Hepatocyte (in vitro differentiated cells): ENCODE data around the gene LINGO1. TPM values are rescaled to one million over a fixed set of nuclear protein-coding genes. Genes with fewer than 3 reads are reported as not detected.

Experiments used
- DNase-seq: peaks from one replicate; pipeline ENCODE4 v3.0.0-alpha.2; 2016; ENCODE audit warnings: low spot score
- H2AFZ ChIP-seq: fragments of 200-600 bp; sonication (generic); 2 replicates; pipeline ENCODE4 v1.6.0; 2016; ENCODE audit warnings: antibody characterized with exemption, mild to moderate bottlenecking
- H3K27ac ChIP-seq: fragments of 200-600 bp; sonication (generic); 2 replicates; pipeline ENCODE4 v1.5.1; 2016; ENCODE audit warnings: mild to moderate bottlenecking
- H3K27me3 ChIP-seq: fragments of 200-600 bp; sonication (generic); 2 replicates; pipeline ENCODE4 v1.6.1; 2016
- H3K36me3 ChIP-seq: fragments of 200-600 bp; sonication (generic); replicated peaks from 2 replicates; pipeline ENCODE4 v1.5.1; 2016; ENCODE audit warnings: low read depth; ENCODE audit not compliant: insufficient read depth
- H3K4me1 ChIP-seq: fragments of 200-600 bp; sonication (generic); 2 replicates; pipeline ENCODE4 v1.5.1; 2016; ENCODE audit warnings: mild to moderate bottlenecking, moderate library complexity; ENCODE audit not compliant: insufficient read depth
- H3K4me2 ChIP-seq: fragments of 200-600 bp; sonication (generic); 2 replicates; pipeline ENCODE4 v1.6.0; 2016
- H3K4me3 ChIP-seq: fragments of 200-600 bp; sonication (generic); 2 replicates; pipeline ENCODE4 v1.5.1; 2016; ENCODE audit warnings: mild to moderate bottlenecking
- H3K79me2 ChIP-seq: fragments of 200-600 bp; sonication (generic); 2 replicates; pipeline ENCODE4 v1.6.0; 2017; ENCODE audit warnings: mild to moderate bottlenecking
- H3K9me2 ChIP-seq: fragments of 200-600 bp; sonication (generic); replicated peaks from 2 replicates; pipeline ENCODE4 v1.6.0; 2017; ENCODE audit warnings: mild to moderate bottlenecking; ENCODE audit not compliant: insufficient read depth
- H3K9me3 ChIP-seq: fragments of 200-600 bp; sonication (generic); 2 replicates; pipeline ENCODE4 v1.5.1; 2016; ENCODE audit warnings: low read depth, mild to moderate bottlenecking
- H4K20me1 ChIP-seq: fragments of 200-600 bp; sonication (generic); 2 replicates; pipeline ENCODE4 v1.6.0; 2016; ENCODE audit warnings: mild to moderate bottlenecking; ENCODE audit not compliant: insufficient read depth, poor library complexity, severe bottlenecking
- CTCF ChIP-seq: fragments of 200-600 bp; sonication (generic); IDR thresholded peaks from 2 replicates; pipeline ENCODE4 v1.5.1; 2016; ENCODE audit warnings: antibody characterized with exemption, mild to moderate bottlenecking; ENCODE audit not compliant: poor library complexity
- EZH2 ChIP-seq: fragments of 200-600 bp; sonication (generic); IDR thresholded peaks from 2 replicates; pipeline ENCODE4 v1.6.1; 2016; ENCODE audit warnings: antibody characterized with exemption, mild to moderate bottlenecking, borderline replicate concordance
- EZH2phosphoT487 ChIP-seq: fragments of 200-600 bp; sonication (generic); IDR thresholded peaks from one replicate; pipeline ENCODE4 v1.6.1; 2018; ENCODE audit warnings: antibody characterized with exemption, mild to moderate bottlenecking, low read depth, moderate library complexity; ENCODE audit not compliant: unreplicated experiment, severe bottlenecking
- WGBS: methylation state at CpG from one replicate; pipeline ENCODE4 v1.1.6; 2016; ENCODE audit warnings: low lambda C conversion rate; ENCODE audit errors: missing lambda C conversion rate; 5-methylcytosine and 5-hydroxymethylcytosine counted together
- polyA plus RNA-seq: library from polyadenylated mRNA; unstranded; fragments of >200 nt; fragmentation: Nextera tagmentation; extraction: Ambion mirVana; gene quantifications from 2 replicates; pipeline ENCODE4 v1.2.1, GENCODE V29; 2016
- total RNA-seq: library from RNA; depleted of rRNA; stranded (reverse); fragments of >200 nt; gene quantifications from 2 replicates; pipeline ENCODE4 v1.2.3, GENCODE V29; 2014

LINGO1 gene
- total and polyA plus RNA-seq, 2 experiments from 2014 or later: 4.3 to 5.1 TPM

- DNase-seq: no peak
- Histone ChIP-seq H3K9me3 (no peaks in the 10 kb centered on the region), H3K36me3 (no peaks in the 10 kb centered on the region), H3K4me1 (peaks cover 8% of the 10 kb centered on the region), H2AFZ (no peak overlapping the region), H3K79me2 (no peaks in the 10 kb centered on the region), H3K4me2 (no peak overlapping the region), H3K4me3 (no peak overlapping the region), H3K9me2 (no peaks in the 10 kb centered on the region), H4K20me1 (no peaks in the 10 kb centered on the region), H3K27me3 (peaks cover 4% of the 10 kb centered on the region), H3K27ac (no peak overlapping the region)
- no peak for TF ChIP-seq EZH2
- TF ChIP-seq EZH2phosphoT487: no peak
- no peak for TF ChIP-seq CTCF
- 69% methylated on average over 6 of the region's 6 CpGs for WGBS
Observed at GRCh38 chr15:77658304-77658703, 25.6 kb upstream of the LINGO1 start.

GRCh38 chr15:77657634-77658238 is 25.0 kb upstream of the LINGO1 start:
- H3K79me2 ChIP-seq: no peaks in the 10 kb centered on the region
- 84% methylated on average over 21 of the region's 23 CpGs for WGBS
- no peak overlapping the region for H3K4me2 ChIP-seq
- H3K9me2 ChIP-seq: no peaks in the 10 kb centered on the region
- no peak overlapping the region for H3K27ac ChIP-seq
- no peak for DNase-seq
- peaks cover 4% of the 10 kb centered on the region for H3K27me3 ChIP-seq
- no peaks in the 10 kb centered on the region for H3K36me3 ChIP-seq
- H3K4me1 ChIP-seq: peaks cover 4% of the 10 kb centered on the region
- no peaks in the 10 kb centered on the region for H4K20me1 ChIP-seq
- no peaks in the 10 kb centered on the region for H3K9me3 ChIP-seq
- no peak for TF ChIP-seq CTCF
- TF ChIP-seq EZH2: no peak
- no peak for TF ChIP-seq EZH2phosphoT487
- no peak overlapping the region for H3K4me3 ChIP-seq
- H2AFZ ChIP-seq: no peak overlapping the region

DNA sequence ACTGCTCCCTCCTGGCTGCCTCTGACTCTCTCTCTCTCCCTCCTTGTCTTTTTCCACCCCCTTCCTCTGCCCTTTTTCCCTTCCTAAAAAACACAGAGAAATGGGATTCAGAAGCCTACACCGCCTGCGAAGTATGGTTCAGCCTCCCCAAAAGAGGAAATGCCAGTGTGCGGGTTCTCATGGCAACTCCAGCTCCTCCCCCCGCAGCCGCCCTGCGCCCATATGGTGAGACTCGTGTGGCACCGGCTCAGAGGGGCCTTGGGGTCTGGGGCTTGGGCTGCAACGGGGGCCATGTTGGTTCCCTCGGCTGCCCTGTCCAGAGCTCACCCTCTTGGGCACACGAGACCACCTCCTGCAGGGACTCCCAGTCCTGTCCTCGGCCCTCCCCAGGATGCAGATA is 23.6 kb upstream of the LINGO1 start:
- TF ChIP-seq EZH2phosphoT487: no peak
- no peak for TF ChIP-seq EZH2
- TF ChIP-seq CTCF: no peak
- no peak for DNase-seq
- Histone ChIP-seq H3K4me1 (no peaks in the 10 kb centered on the region), H4K20me1 (no peaks in the 10 kb centered on the region), H3K36me3 (no peaks in the 10 kb centered on the region), H3K9me3 (no peaks in the 10 kb centered on the region), H3K79me2 (no peaks in the 10 kb centered on the region), H3K27me3 (peaks cover 4% of the 10 kb centered on the region), H3K4me3 (no peak overlapping the region), H2AFZ (no peak overlapping the region), H3K27ac (no peak overlapping the region), H3K9me2 (no peaks in the 10 kb centered on the region), H3K4me2 (no peak overlapping the region)
- 95% methylated on average over 6 of the region's 12 CpGs for WGBS

- peaks cover 4% of the 10 kb centered on the region for H3K27me3 ChIP-seq
- H3K9me3 ChIP-seq: no peaks in the 10 kb centered on the region
- H3K4me2 ChIP-seq: no peak overlapping the region
- no peak overlapping the region for H2AFZ ChIP-seq
- no peak overlapping the region for H3K4me3 ChIP-seq
- DNase-seq: peak; percentile 56
- no peaks in the 10 kb centered on the region for H3K4me1 ChIP-seq
- TF ChIP-seq CTCF: peak; percentile 34
- no peak for TF ChIP-seq EZH2phosphoT487
- WGBS: 31% methylated on average over 4 of the region's 4 CpGs
- H4K20me1 ChIP-seq: no peaks in the 10 kb centered on the region
- H3K27ac ChIP-seq: no peak overlapping the region
- H3K9me2 ChIP-seq: no peaks in the 10 kb centered on the region
- H3K79me2 ChIP-seq: no peaks in the 10 kb centered on the region
- no peaks in the 10 kb centered on the region for H3K36me3 ChIP-seq
Observed at GRCh38 chr15:77654975-77655374, 22.3 kb upstream of the LINGO1 start.
